Activated CD8-positive, alpha-beta T cell treated with anti-CD3 and anti-CD28 coated beads for 36 hours (primary cell): ENCODE results near the gene ATG13. TPM values are rescaled to one million over a fixed set of nuclear protein-coding genes. Genes with fewer than 3 reads are reported as not detected.
A peak's percentile ranks its signal among the peaks of the same experiment; 100 is the strongest.

Experiments
- ATAC-seq: fragments of 200-7000 bp; cut with Tn5 transposase; one replicate; pipeline ENCODE4 v1.10.0; 2021; ENCODE audit warnings: mild to moderate bottlenecking, moderate library complexity
- CTCF ChIA-PET: fragments of 350-600 bp; sonication (Branson Sonifier 250); formaldehyde crosslinking; loops from one replicate; lab custom pipeline; 2021; ENCODE audit warnings: antibody characterized with exemption; lab: Charles Lee
- POLR2A ChIA-PET: fragments of 350-600 bp; sonication (Branson Sonifier 250); formaldehyde crosslinking; loops from one replicate; lab custom pipeline; 2021; ENCODE audit warnings: antibody characterized with exemption; lab: Charles Lee
- DNase-seq: peaks from one replicate; pipeline ENCODE4 v3.0.0-alpha.2; 2020
- H3K27ac Mint-ChIP-seq: one replicate; pipeline ENCODE4 v1.8.0; 2021; ENCODE audit warnings: mild to moderate bottlenecking, mixed read lengths
- H3K27me3 Mint-ChIP-seq: one replicate; pipeline ENCODE4 v1.8.0; 2021; ENCODE audit warnings: mixed read lengths
- H3K36me3 Mint-ChIP-seq: one replicate; pipeline ENCODE4 v1.8.0; 2021; ENCODE audit warnings: low read depth, mixed read lengths
- H3K4me1 Mint-ChIP-seq: one replicate; pipeline ENCODE4 v1.8.0; 2021; ENCODE audit warnings: low read depth, mixed read lengths
- H3K4me3 Mint-ChIP-seq: one replicate; pipeline ENCODE4 v1.8.0; 2021; ENCODE audit warnings: mild to moderate bottlenecking, moderate library complexity, mixed read lengths
- H3K9me3 Mint-ChIP-seq: one replicate; pipeline ENCODE4 v1.8.0; 2021; ENCODE audit warnings: mixed read lengths
- CTCF ChIP-seq: fragments of 200-600 bp; IDR thresholded peaks from one replicate; pipeline ENCODE4 v1.8.0; 2022; ENCODE audit warnings: antibody characterized with exemption, mild to moderate bottlenecking
- intact Hi-C: fragments of 100-400 bp; cut with micrococcal nuclease; formaldehyde crosslinking; loops from one replicate; pipeline ENCODE4 v1.10.0; 2022
- total RNA-seq, 2 experiments: library from RNA; stranded (reverse); gene quantifications; one replicate each; pipeline ENCODE4 v1.2.3, GENCODE V29; 2021

The ATG13 gene
- total RNA-seq, 2 experiments from 2014 or later, result 53.4 to 61.2 TPM

- ChIA-PET POLR2A (interaction anchor here (0.6 to 2.3 kb wide), 16 partner anchors 13 to 1232 kb away, joined by 3 to 16 read pairs (median 3); partner anchors contain the start of genes ATG13 and HARBI1), CTCF (interaction anchor here (0.9 to 1.6 kb wide), 6 partner anchors 13 to 27 kb away, joined by 3 to 5 read pairs (median 4); partner anchors contain the start of genes ATG13 and HARBI1)
- H3K9me3 Mint-ChIP-seq, result no peaks in the 10 kb centered on the region
- no peak for TF ChIP-seq CTCF
- H3K27me3 Mint-ChIP-seq, result no peaks in the 10 kb centered on the region
- peaks cover 36% of the 10 kb centered on the region for H3K4me1 Mint-ChIP-seq
- H3K27ac Mint-ChIP-seq, result peak within 1 kb of the TSS; percentile 95
- DNase-seq (peak; percentile 95), ATAC-seq (peak; percentile 92)
- H3K4me3 Mint-ChIP-seq, result peak within 1 kb of the TSS; percentile 97
- H3K36me3 Mint-ChIP-seq, result peaks cover 2% of the 10 kb centered on the region
- intact Hi-C loops, result no loop called here
Observed at GRCh38 chr11:46593550-46594373, 23.6 kb upstream of the ATG13 start, which contains the start of gene AMBRA1. Gene AMBRA1 (minus strand): TSS chr11:46594023. CDS start chr11:46548380, 45,643 bp downstream.

DNA sequence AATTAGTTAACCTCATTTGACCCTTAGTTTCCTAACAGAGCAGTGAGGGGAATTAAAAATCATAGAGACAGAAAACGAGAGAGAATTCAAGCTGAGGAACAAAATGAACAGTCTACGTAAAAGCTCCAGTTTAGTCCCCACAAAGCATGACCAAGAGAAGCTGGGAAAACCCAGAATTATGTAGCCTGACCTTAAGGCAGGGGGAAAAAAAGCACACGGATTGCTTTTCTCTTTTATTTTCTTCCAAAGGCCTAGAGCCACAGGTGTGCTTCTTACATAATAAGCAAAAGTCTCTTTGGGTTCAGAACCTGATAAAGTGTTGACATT is 23.0 kb upstream of the ATG13 start:
- intact Hi-C loops, result no loop called here
- Mint-ChIP-seq H3K36me3 (peaks cover 2% of the 10 kb centered on the region), H3K27ac (peak overlapping the region; percentile 95), H3K9me3 (no peaks in the 10 kb centered on the region), H3K27me3 (no peaks in the 10 kb centered on the region), H3K4me3 (peak overlapping the region; percentile 97), H3K4me1 (peaks cover 30% of the 10 kb centered on the region)
- ChIA-PET POLR2A (interaction anchor here (1.0 to 2.3 kb wide), 9 partner anchors 13 to 242 kb away, joined by 3 to 16 read pairs (median 4); partner anchors contain the start of genes ATG13 and HARBI1), CTCF (interaction anchor here (0.9 to 1.6 kb wide), 6 partner anchors 13 to 27 kb away, joined by 3 to 5 read pairs (median 4); partner anchors contain the start of genes ATG13 and HARBI1)
- ATAC-seq (no peak), DNase-seq (no peak)
- TF ChIP-seq CTCF, result no peak

DNA sequence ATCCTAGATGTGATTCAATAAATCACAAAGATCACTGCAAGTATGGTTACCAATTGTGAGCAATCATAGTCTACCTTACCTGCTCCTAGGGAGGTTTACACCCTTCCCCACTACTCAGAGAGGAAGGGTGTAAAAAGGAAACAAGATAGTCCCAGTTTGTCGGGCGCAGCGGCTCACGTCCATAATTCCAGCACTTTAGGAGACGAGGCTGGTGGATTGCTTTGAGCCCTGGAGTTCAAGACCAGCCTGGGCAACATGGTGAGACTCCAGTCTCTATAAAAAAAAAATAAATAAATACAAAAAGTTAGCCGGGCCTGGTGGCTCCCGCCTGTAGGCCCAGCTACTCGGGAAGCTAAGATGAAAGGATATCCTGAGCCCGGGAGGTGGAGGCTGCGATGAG is 22.6 kb upstream of the ATG13 start:
- intact Hi-C loops, result no loop called here

GRCh38 chr11:46597155-46597554 is 20.2 kb upstream of the ATG13 start:
- ChIA-PET POLR2A (interaction anchor here (2.1 kb wide), 1 partner anchor 21 kb away, joined by 6 read pairs; the partner anchor contains the start of genes ATG13 and HARBI1), CTCF (no interaction called here)
- ATAC-seq, result no peak
- no peak for DNase-seq
- Mint-ChIP-seq H3K4me3 (no peak overlapping the region), H3K27ac (no peak overlapping the region), H3K27me3 (no peaks in the 10 kb centered on the region), H3K4me1 (peaks cover 19% of the 10 kb centered on the region), H3K9me3 (no peaks in the 10 kb centered on the region), H3K36me3 (no peaks in the 10 kb centered on the region)
- intact Hi-C loops, result no loop called here
- no peak for TF ChIP-seq CTCF

More for the DNA sequence above, 22.6 kb upstream of the ATG13 start:
- POLR2A ChIA-PET, result interaction anchor here (1.0 to 2.3 kb wide), 6 partner anchors 12 to 242 kb away, joined by 3 to 16 read pairs (median 4); partner anchors contain the start of genes ATG13 and HARBI1
- no peak overlapping the region for H3K27ac Mint-ChIP-seq
- H3K36me3 Mint-ChIP-seq, result peaks cover 2% of the 10 kb centered on the region
- peaks cover 30% of the 10 kb centered on the region for H3K4me1 Mint-ChIP-seq
- CTCF ChIA-PET, result interaction anchor here (1.4 to 1.6 kb wide), 3 partner anchors 12 to 28 kb away, joined by 4 to 5 read pairs (median 4); partner anchors contain the start of genes ATG13 and HARBI1
- DNase-seq (no peak), ATAC-seq (no peak)
- H3K9me3 Mint-ChIP-seq, result no peaks in the 10 kb centered on the region
- H3K27me3 Mint-ChIP-seq, result no peaks in the 10 kb centered on the region
- H3K4me3 Mint-ChIP-seq, result no peak overlapping the region
- TF ChIP-seq CTCF, result no peak
